ENCODE data around the gene RARA.

Gene RARA

GRCh38 chr17:40399185-40399584 lies 90.2 kb downstream of the RARA start:
- TF ChIP-seq CTCF (IDR thresholded peaks at IDR 0.05; ENCODE audit: insufficient read depth, low read depth, low read length, missing control alignments): peak; percentile 49
- DNase-seq (ENCODE audit: low read depth): peak; percentile 68
- H3K4me3 ChIP-seq (ENCODE audit: low read length): no peak overlapping the region

GRCh38 chr17:40402668-40403067 lies 93.7 kb downstream of the RARA start:
- H3K4me3 ChIP-seq (ENCODE audit: low read length): no peak overlapping the region
- no peak for TF ChIP-seq CTCF (IDR thresholded peaks at IDR 0.05; ENCODE audit: insufficient read depth, low read depth, low read length, missing control alignments)
- DNase-seq (ENCODE audit: low read depth): no peak

- no peak for DNase-seq (ENCODE audit: low read depth)
- H3K4me3 ChIP-seq (ENCODE audit: low read length): no peak overlapping the region
- no peak for TF ChIP-seq CTCF (IDR thresholded peaks at IDR 0.05; ENCODE audit: insufficient read depth, low read depth, low read length, missing control alignments)
Observed at GRCh38 chr17:40404003-40404402, 95.0 kb downstream of the RARA start.

Measured in epithelial cell of esophagus (primary cell).